HepG2 (cell line): Measurements from ENCODE around the gene DAB2IP. TPM values are rescaled to one million over a fixed set of nuclear protein-coding genes. Genes with fewer than 3 reads are reported as not detected.
A peak's percentile ranks its signal among the peaks of the same experiment; 100 is the strongest.

Experiments used
- ATAC-seq: fragments of 200-7000 bp; cut with Tn5 transposase; 3 replicates; pipeline ENCODE4 v1.9.1; 2020; ENCODE audit warnings: mild to moderate bottlenecking, moderate library complexity
- BruUV-seq: library from RNA; stranded (reverse); fragments of 400-500 nt; replicated peaks from 2 replicates; lab custom pipeline; 2021; lab: Mats Ljungman, UMichigan
- CTCF ChIA-PET: fragments of 300-600 bp; formaldehyde crosslinking; extraction: SDS; loops from one replicate; lab custom pipeline; 2021; ENCODE audit warnings: low total read pairs, inconsistent platforms, low intra/inter-chr PET ratio; lab: Yijun Ruan, JAX
- POLR2A ChIA-PET: fragments of 350-600 bp; sonication (Branson Sonifier 250); formaldehyde crosslinking; loops from one replicate; lab custom pipeline; 2020; ENCODE audit warnings: antibody characterized with exemption, inconsistent platforms; lab: Yijun Ruan, JAX
- DNase-seq: peaks from one replicate; pipeline ENCODE4 v3.0.0-alpha.2; 2015; ENCODE audit warnings: low spot score
- FAIRE-seq: peaks from 3 replicates; lab custom pipeline; 2011; peaks lifted over from hg19 to GRCh38; lab: Jason Lieb, UNC
- H2AFZ ChIP-seq: one replicate; pipeline ENCODE4 v1.6.1; 2011; ENCODE audit warnings: low read length, inconsistent platforms
- H3K27ac ChIP-seq: fragments of 300-600 bp; 3 replicates; pipeline ENCODE4 v1.8.0; 2011; ENCODE audit warnings: mixed run types, mild to moderate bottlenecking, mixed read lengths, low read length, inconsistent platforms; ENCODE audit not compliant: insufficient read depth; ENCODE audit errors: extremely low read length
- H3K27me3 ChIP-seq, 2 experiments: fragments of 200-600 bp in 1 of 2; 2 replicates in 1 of 2; 3 replicates in 1 of 2; pipeline versions ENCODE4 v1.6.0 to v1.8.0; 2011; ENCODE audit warnings: low read length in 2 of 2, mild to moderate bottlenecking in 2 of 2, moderate library complexity in 2 of 2, inconsistent platforms in 1 of 2; ENCODE audit not compliant: insufficient read depth in 2 of 2, control insufficient read depth in 1 of 2
- H3K36me3 ChIP-seq, 2 experiments: fragments of 200-600 bp in 1 of 2; replicated peaks in 1 of 2; 2 replicates in 1 of 2; 3 replicates in 1 of 2; pipeline versions ENCODE4 v1.5.1 to v1.8.0; 2011; ENCODE audit warnings: low read length in 2 of 2, inconsistent platforms in 1 of 2; ENCODE audit not compliant: insufficient read depth in 2 of 2, control insufficient read depth in 1 of 2
- H3K4me1 ChIP-seq: 2 replicates; pipeline ENCODE4 v1.5.1; 2012; ENCODE audit warnings: low read length, inconsistent platforms; ENCODE audit not compliant: insufficient read depth
- H3K4me2 ChIP-seq: 2 replicates; pipeline ENCODE4 v1.6.0; 2011; ENCODE audit warnings: low read depth, low read length, inconsistent platforms
- H3K4me3 ChIP-seq, 3 experiments: fragments of 200-600 bp in 1 of 3; sonication (generic), shearing (Covaris generic) in 1 of 3; replicated peaks in 1 of 3; 2 replicates each; pipeline ENCODE4 v1.5.1; 2011 to 2016; ENCODE audit warnings: low read length in 3 of 3, inconsistent platforms in 2 of 3, low read depth in 2 of 3, mild to moderate bottlenecking in 2 of 3, control low read depth in 1 of 3, mixed read lengths in 1 of 3; ENCODE audit not compliant: insufficient read depth in 1 of 3
- H3K79me2 ChIP-seq: one replicate; pipeline ENCODE4 v1.6.1; 2011; ENCODE audit warnings: low read length, inconsistent platforms; ENCODE audit not compliant: insufficient read depth
- H3K9ac ChIP-seq: 2 replicates; pipeline ENCODE4 v1.6.0; 2011; ENCODE audit warnings: mild to moderate bottlenecking, low read depth, low read length, inconsistent platforms; ENCODE audit not compliant: insufficient read depth
- H3K9me3 ChIP-seq: 2 replicates; pipeline ENCODE4 v1.5.1; 2012; ENCODE audit warnings: mild to moderate bottlenecking, low read length
- H4K20me1 ChIP-seq: 2 replicates; pipeline ENCODE4 v1.6.0; 2011; ENCODE audit warnings: inconsistent platforms, mild to moderate bottlenecking, low read length, moderate library complexity; ENCODE audit not compliant: insufficient read depth
- DPF2 ChIP-seq: sonication (generic); formaldehyde crosslinking; IDR thresholded peaks from 2 replicates; pipeline ENCODE4 v1.4.0; 2020; ENCODE audit warnings: mild to moderate bottlenecking, low read depth, missing genetic modification reagents, borderline replicate concordance
- ETV5 ChIP-seq: IDR thresholded peaks from 2 replicates; pipeline ENCODE4 v1.6.1; 2018; ENCODE audit warnings: missing biosample characterization, missing genetic modification reagents, inconsistent platforms, borderline replicate concordance
- HNF4A ChIP-seq: sonication (generic); formaldehyde crosslinking; IDR thresholded peaks from 2 replicates; pipeline ENCODE4 v1.4.0; 2020; ENCODE audit warnings: missing genetic modification reagents
- HNF4G ChIP-seq, 2 experiments: sonication (generic) in 1 of 2; formaldehyde crosslinking in 1 of 2; IDR thresholded peaks; 2 replicates each; pipeline versions ENCODE4 v1.4.0 to v1.6.1; 2011 to 2020; ENCODE audit warnings: borderline replicate concordance in 2 of 2, low read depth in 2 of 2, mild to moderate bottlenecking in 2 of 2, low read length in 1 of 2, missing genetic modification reagents in 1 of 2, moderate library complexity in 1 of 2
- HOXD1 ChIP-seq: sonication (generic); formaldehyde crosslinking; IDR thresholded peaks from 2 replicates; pipeline ENCODE4 v1.5.0; 2020; ENCODE audit warnings: missing genetic modification reagents
- KAT8 ChIP-seq: IDR thresholded peaks from 2 replicates; pipeline ENCODE4 v1.6.1; 2016; ENCODE audit warnings: missing genetic modification reagents, missing compliant biosample characterization
- MLLT10 ChIP-seq: sonication (generic); formaldehyde crosslinking; IDR thresholded peaks from 2 replicates; pipeline ENCODE4 v1.4.0; 2020; ENCODE audit warnings: missing genetic modification reagents
- SOX13 ChIP-seq, 3 experiments: fragments of 450-650 bp in 1 of 3; sonication (generic) in 1 of 3; formaldehyde crosslinking in 1 of 3; IDR thresholded peaks in 2 of 3; conservative IDR thresholded peaks in 1 of 3; 2 replicates each; pipeline versions ENCODE4 v1.5.0 to v1.6.1; 2016 to 2020; ENCODE audit warnings: antibody characterized with exemption in 1 of 3, mild to moderate bottlenecking in 1 of 3, missing compliant biosample characterization in 1 of 3, missing genetic modification reagents in 1 of 3, moderate library complexity in 1 of 3
- SP5 ChIP-seq: IDR thresholded peaks from 2 replicates; pipeline ENCODE4 v1.6.1; 2016; ENCODE audit warnings: low read depth, borderline replicate concordance
- TOE1 ChIP-seq: sonication (generic); formaldehyde crosslinking; IDR thresholded peaks from 2 replicates; pipeline ENCODE4 v1.4.0; 2020; ENCODE audit warnings: mild to moderate bottlenecking, missing genetic modification reagents
- ZNF264 ChIP-seq: sonication (generic); formaldehyde crosslinking; IDR thresholded peaks from 2 replicates; pipeline ENCODE4 v1.4.0; 2020; ENCODE audit warnings: missing genetic modification reagents
- ZNF281 ChIP-seq: sonication (generic); formaldehyde crosslinking; IDR thresholded peaks from 2 replicates; pipeline ENCODE4 v1.4.0; 2020; ENCODE audit warnings: missing genetic modification reagents, borderline replicate concordance
- ZNF484 ChIP-seq: sonication (generic); formaldehyde crosslinking; IDR thresholded peaks from 2 replicates; pipeline ENCODE4 v1.5.1; 2020; ENCODE audit warnings: mild to moderate bottlenecking, low read depth, missing genetic modification reagents, borderline replicate concordance
- ZNF572 ChIP-seq: sonication (generic); formaldehyde crosslinking; IDR thresholded peaks from 2 replicates; pipeline ENCODE4 v1.5.1; 2020; ENCODE audit warnings: mild to moderate bottlenecking, missing genetic modification reagents
- WGBS: methylation state at CpG from one replicate; pipeline ENCODE4 v1.1.6; 2017; ENCODE audit warnings: low lambda C conversion rate; 5-methylcytosine and 5-hydroxymethylcytosine counted together
- in situ Hi-C: cut with HindIII; loops from 2 replicates; pipeline ENCODE4 v1.10.0; 2017; ENCODE audit warnings: low pct_unique_long_range_greater_than_20kb; ENCODE audit not compliant: extremely low pct_ligation_motif_present
- intact Hi-C: fragments of 100-400 bp; cut with micrococcal nuclease; formaldehyde crosslinking; loops from one replicate; pipeline ENCODE4 v1.10.0; 2022; ENCODE audit not compliant: unreplicated experiment
- polyA plus RNA-seq, 8 experiments: library from polyadenylated mRNA; depleted of rRNA in 3 of 8; stranded (reverse) in 7 of 8; unstranded in 1 of 8; fragments of >200 nt; fragmentation: Illumina TruSeq in 4 of 8; extraction: Trizol in 4 of 8; gene quantifications; 2 replicates each; pipeline versions ENCODE4 v1.2.1 to v1.2.3, GENCODE V29; 2011 to 2016; ENCODE audit warnings: low read depth in 4 of 8, missing spikeins in 1 of 8, mixed read lengths in 1 of 8; ENCODE audit not compliant: insufficient read depth in 1 of 8
- total RNA-seq, 5 experiments: library from RNA; depleted of rRNA; stranded (reverse); fragments of >200 nt; fragmentation: Illumina TruSeq; extraction: Trizol; gene quantifications; 2 replicates each; pipeline ENCODE4 v1.2.3, GENCODE V29; 2016; ENCODE audit warnings: low read depth in 1 of 5
- TF ChIP-seq, protein P1 (sequence below): IDR thresholded peaks from 2 replicates; pipeline ENCODE4 v1.6.1; 2016; ENCODE audit warnings: missing compliant biosample characterization, missing genetic modification reagents, borderline replicate concordance

DAB2IP gene
- total and polyA plus RNA-seq, 2 of the 13 experiments (the other 11 are each of a cell fraction or from before 2014, with no cell fraction given) = 25.3 to 37.9 TPM

DNA sequence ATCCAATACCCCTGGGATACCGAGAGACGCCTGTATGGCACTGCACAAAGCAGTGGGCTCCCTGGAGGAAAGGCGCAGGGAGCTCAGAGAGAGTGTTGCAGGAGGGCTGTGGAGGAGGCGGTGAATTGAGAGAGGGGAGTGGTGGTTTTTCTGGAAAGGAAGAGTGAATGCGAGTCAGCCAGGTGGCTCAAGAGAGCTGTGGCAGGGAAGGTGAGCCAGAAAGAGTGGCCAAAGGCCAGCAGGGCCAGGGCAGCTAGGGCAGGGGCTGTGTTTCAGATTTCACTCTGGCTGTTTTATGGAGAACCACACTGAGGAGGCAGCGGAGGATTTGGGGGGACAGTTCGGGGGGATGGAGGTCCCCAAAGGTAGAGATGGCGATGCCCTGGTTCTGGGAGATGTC lies 13.0 kb upstream of the DAB2IP start (continued):
- TF ChIP-seq, protein P1, sequence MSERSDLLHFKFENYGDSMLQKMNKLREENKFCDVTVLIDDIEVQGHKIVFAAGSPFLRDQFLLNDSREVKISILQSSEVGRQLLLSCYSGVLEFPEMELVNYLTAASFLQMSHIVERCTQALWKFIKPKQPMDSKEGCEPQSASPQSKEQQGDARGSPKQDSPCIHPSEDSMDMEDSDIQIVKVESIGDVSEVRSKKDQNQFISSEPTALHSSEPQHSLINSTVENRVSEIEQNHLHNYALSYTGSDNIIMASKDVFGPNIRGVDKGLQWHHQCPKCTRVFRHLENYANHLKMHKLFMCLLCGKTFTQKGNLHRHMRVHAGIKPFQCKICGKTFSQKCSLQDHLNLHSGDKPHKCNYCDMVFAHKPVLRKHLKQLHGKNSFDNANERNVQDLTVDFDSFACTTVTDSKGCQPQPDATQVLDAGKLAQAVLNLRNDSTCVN = no peak

GRCh38 chr9:121638901-121639592 lies 12.4 kb upstream of the DAB2IP start:
- no peaks in the 10 kb centered on the region; the same call in 1 of the 2 replicates for H3K9me3 ChIP-seq
- 0% methylated on average over 3 of the region's 5 CpGs for WGBS
- H3K36me3 ChIP-seq = no peaks in the 10 kb centered on the region
- BruUV-seq = no TSS peak
- peak overlapping the region; percentile 23 for H3K4me2 ChIP-seq
- H3K79me2 ChIP-seq = no peaks in the 10 kb centered on the region
- CTCF ChIA-PET = interaction anchor here (1.8 to 2.3 kb wide), 2 partner anchors 45 to 48 kb away, joined by 6 to 11 read pairs; no protein-coding TSS in a partner anchor
- peak; percentile 69 for ATAC-seq
- no peak overlapping the region for H3K4me3 ChIP-seq
- peak; percentile 74 for FAIRE-seq
- H3K4me1 ChIP-seq = peaks cover 44% of the 10 kb centered on the region
- POLR2A ChIA-PET = no interaction called here
- H3K9ac ChIP-seq = no peak overlapping the region
- peak overlapping the region; percentile 19 for H3K27ac ChIP-seq
- no peaks in the 10 kb centered on the region for H4K20me1 ChIP-seq
- peak; percentile 69 for DNase-seq
- in situ Hi-C loops = no loop called here
- H2AFZ ChIP-seq = no peak overlapping the region
- intact Hi-C loops = loop anchor here (5.0 kb wide), 1 partner anchor 223 kb away; no protein-coding TSS in a partner anchor
- no peaks in the 10 kb centered on the region for H3K27me3 ChIP-seq
- no peak for TF ChIP-seq ETV5 (CRISPR knock-in tag)
- peak; percentile 91 for TF ChIP-seq HNF4A (CRISPR knock-in tag)
- TF ChIP-seq ZNF572 (CRISPR knock-in tag) = no peak
- peak; percentile 57 for TF ChIP-seq HNF4G (IDR thresholded peaks at IDR 0.05; ENCODE audit: borderline replicate concordance, low read depth, low read length)
- TF ChIP-seq HNF4G (CRISPR knock-in tag; IDR thresholded peaks at IDR 0.05; ENCODE audit: borderline replicate concordance, low read depth) = no peak
- TF ChIP-seq DPF2 (CRISPR knock-in tag) = no peak
- TF ChIP-seq ZNF264 = no peak
- no peak for TF ChIP-seq KAT8 (CRISPR knock-in tag)
- TF ChIP-seq ZNF484 = no peak
- no peak for TF ChIP-seq MLLT10
- no peak for TF ChIP-seq HOXD1 (CRISPR knock-in tag)
- TF ChIP-seq SP5 (CRISPR knock-in tag) = no peak
- no peak for TF ChIP-seq TOE1
- no peak for TF ChIP-seq ZNF281
- no peak for TF ChIP-seq SOX13 (IDR thresholded peaks at IDR 0.05)
- TF ChIP-seq SOX13 (CRISPR knock-in tag; conservative IDR thresholded peaks at IDR 0.05 in 1 of 2, IDR thresholded peaks at IDR 0.05 in 1 of 2) = 0 out of 4 replicates have a peak, but pooled peaks of 1 of the 2 experiments have one; percentile 32
